HL-60/S4 treated with phorbol 12-myristate 13-acetate at 8.2 ng/mL for 4 days and 3 days (cell line): ENCODE results near the gene ATP10D.

Experiments used
- in situ Hi-C: fragments of 300-500 bp; cut with MboI; formaldehyde crosslinking; loops from 2 replicates; pipeline ENCODE4 v1.15.0; 2022; ENCODE audit warnings: low sequenced_read_pairs

The ATP10D gene

DNA sequence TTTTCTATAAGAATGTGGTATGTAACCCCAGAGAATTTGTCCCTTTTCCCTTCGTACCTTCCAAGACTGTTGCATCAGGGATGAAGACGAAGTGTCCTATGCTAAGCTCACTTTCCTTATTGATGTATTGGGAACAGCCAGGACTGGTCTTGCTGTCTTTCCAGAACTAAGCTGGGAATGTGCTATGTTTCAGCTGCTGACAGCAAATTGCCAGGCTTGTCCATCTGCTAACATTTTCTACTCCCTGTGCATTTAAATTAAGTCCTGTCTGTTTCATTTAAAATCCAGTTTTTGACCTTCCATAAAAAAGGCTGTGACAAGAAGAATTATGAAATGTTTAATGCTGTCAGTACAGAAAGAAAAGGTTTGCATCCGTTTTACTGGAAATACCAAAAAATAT lies 87.9 kb downstream of the ATP10D start:
- in situ Hi-C loops: no loop called here

DNA sequence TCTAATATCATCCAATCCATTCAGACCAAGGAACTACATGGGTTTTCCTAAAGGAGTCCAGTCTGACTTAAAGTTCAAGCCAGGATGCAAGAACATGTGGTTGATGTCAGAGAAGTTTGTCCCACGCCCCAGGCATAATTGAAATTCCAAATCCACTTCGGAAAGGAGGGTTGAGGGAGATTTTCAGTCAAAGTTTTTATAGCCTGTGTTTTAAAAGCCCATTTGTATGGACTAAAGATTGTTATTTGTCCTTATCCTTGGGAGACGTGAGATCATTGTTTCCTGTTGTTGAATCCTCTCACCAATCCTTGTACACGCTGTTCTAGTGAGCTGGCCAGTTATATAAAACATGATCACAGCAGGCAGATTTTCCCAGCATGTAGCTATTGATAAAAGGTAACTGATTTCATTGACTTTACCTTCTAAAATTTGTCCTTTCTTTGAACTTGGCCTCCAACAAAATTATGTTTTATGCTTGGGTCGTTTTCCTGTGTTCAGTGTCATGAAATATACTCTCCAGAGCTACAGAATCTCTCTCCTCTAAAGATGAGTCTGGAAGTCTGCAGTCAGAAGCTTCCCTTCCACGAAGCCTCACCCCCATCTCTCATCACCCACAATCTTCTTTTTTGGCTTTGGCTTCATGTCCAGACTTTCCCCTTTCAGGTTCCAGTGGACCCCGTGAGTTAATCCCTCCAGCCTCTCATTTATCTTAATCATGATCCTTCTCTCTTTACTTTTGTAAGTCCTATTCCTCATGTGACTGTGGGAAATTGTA lies 92.9 kb downstream of the ATP10D start:
- in situ Hi-C loops: no loop called here

DNA sequence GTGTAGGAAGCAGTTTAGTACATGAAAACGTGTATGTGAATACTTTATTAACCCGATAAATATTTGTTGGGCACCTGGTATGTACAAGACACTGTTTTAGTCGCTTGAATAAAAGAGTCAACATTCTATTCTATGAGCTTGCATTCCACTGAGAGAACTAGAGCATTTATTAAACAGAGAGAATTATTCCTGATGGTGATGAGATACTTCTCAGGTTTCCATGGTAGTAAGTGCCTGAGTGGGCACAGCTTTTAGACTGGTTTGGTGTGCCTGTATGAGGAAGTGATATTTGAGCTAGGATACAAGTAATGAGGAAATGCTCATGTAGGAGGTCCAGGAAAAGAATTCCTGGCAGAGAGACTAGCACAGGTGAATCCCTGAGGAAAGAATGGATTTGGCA lies 94.2 kb downstream of the ATP10D start:
- in situ Hi-C loops: no loop called here

DNA sequence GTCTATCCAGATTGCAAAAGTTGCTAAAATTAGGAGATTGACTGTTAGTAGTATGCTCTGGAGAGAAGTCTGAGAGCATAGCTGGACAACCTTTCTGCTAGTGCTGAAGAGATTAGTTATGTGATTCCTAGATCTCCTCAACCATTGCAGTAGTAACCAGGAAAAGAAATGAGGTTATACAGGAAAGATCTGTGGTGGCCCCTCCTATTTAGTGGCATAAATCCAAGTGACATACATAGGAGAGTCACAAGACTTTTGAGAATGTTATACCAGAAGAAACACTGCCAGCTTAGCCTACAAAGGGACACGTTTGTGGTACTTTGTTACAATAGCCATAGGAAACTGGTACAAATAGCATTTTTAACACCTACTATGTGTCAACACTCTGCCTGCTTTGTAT lies 105.2 kb downstream of the ATP10D start:
- in situ Hi-C loops: no loop called here

DNA sequence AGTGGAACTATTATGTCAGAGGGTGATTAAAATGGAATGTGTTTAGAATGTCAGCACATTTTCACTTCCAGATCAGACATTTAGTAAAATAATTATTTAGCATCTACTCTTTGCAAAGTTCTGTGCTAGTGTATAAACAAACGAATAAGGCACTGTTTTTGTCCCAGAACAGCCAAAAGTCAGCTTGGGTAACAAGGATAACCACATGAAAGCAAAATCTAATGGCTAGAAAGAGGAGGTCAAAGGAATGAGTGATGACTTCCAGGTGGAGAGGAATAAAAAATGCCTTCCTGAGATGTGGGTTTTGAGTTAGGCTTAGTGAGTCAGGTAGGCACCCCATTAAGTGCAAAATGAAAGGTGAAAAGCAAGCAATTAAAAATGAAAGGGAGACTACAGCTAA lies 112.6 kb downstream of the ATP10D start:
- in situ Hi-C loops: no loop called here

DNA sequence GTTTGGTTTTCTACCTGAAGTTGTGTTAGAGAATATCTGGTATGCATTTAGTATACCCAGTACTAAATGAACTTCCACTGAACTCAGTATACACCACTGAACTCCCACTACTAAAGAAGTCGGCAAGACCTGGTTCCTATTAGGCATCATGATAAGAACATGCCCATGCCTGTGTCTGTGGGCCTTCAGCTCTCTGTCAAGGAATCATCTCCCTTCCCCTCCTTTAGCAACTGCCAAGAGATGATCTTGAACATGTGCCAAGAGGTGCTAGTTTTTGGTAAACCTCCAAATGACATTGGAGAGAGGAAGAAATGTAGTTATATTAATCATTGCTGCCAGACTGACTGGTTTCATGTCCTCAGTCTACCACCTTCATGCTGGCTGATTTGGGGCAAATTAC lies 113.2 kb downstream of the ATP10D start:
- in situ Hi-C loops: no loop called here

DNA sequence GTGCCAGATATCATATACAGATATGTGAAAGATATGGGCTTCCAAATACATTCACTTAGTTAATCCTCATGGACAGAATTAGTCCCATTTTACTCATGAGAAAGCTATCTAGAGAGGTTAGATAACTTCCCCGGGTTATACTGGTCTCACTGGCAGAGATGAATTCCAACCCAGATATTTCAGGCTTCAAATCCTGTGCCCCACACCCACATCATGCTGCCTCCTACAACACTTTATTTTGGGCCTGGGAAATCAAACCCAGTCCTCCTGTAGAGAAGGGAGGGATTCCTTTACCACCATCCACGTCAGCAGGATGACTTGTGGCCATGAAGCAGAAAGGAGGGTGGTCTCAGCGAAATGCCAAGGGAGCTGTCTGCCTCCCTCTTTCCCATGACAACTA lies 113.8 kb downstream of the ATP10D start:
- in situ Hi-C loops: no loop called here

DNA sequence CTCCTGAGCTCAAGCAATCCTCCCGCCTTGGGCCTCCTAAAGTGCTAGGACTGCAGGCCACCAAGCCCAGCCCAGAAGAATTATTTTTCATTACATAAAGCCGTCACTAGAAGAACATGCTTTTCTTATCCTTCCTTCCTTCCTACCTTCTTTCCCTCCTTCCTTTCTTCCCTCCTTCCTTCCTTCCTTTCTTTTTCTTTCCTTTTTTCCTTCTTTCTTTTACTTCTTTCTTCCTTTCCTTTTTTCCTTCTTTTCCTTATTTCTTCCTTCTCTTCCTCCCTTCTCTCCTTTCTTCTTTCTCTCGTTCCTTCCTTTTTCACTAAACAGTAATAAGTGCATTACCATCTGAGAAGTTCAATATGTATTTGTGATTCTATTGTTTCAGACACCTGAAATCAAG lies 121.4 kb downstream of the ATP10D start:
- in situ Hi-C loops: no loop called here

DNA sequence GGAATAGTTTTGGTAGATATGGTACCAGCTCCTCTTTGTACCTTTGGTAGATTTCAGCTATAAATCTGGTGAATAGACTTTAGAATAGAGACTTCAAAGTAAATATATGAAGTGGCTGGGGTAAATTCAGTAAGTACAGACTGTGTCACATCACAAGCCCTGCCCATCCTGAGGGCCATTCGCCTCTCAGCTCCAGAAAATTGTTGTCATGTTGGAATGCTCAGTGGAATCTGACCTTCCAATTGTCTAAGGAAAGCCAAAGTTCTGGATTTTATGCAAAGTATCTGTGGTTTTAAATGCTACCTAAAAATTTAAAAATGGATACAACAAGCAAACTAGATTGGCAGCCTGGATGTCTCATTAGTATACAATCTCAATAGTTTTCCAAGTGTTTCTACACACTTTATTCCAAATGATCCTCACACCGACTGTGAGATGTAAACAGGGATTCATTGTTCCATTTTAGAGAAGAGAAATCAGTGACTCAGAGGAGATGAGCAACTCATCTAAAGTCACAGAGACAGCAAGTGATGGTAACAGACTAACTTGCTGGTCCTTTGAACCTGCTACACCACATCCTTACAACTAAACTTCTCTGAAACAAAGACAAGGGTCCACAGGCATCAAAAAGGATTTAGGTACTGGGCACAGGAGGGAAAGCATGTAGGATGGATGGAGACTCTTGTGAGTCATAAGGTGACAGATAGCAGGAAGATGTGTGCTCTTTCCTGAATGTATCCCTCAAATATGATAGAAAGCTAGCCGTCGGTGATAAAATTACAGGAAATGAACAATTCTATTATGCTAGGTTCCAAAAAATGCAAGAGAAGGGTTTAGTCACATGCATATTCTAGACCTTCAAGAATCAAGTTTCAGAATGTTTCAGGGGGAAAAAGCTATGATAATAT lies 127.3 kb downstream of the ATP10D start:
- in situ Hi-C loops: no loop called here

DNA sequence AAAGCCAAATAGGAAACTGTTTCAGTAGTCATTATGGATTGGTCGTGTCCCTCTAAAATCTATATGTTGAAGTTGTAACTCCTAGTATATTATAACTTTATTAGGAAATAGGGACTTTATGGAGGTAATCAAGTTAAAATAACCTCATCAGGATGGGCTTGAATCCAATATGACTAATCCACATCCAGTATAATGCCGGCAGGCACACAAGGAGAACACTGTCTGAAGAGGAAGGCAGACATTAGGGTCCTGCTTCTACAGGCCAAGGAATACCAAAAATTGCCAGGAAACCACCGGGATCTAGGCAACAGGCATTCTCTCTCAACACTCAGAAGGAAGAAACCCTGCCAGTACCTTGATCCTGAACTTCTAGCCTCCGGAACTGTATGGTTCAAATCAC lies 130.3 kb downstream of the ATP10D start:
- in situ Hi-C loops: no loop called here

DNA sequence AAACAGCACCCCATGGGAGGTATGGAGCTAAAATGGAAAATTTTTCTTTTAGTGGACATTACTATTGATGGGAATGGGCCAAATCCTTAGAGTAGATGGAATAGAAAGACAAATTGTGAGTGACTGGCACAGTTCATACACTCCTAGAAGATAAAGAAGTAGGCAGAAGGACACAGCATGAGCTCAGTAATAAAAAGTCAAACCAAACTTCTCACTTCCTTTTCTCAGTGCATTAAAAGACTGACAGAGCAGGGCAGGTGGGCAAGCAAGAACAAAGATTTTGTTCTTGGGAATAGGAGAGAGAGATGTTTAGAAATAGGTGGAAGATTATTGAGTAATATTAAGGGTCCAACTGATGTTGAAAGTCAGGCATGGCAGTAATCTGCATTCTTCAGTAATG lies 132.5 kb downstream of the ATP10D start:
- in situ Hi-C loops: no loop called here

DNA sequence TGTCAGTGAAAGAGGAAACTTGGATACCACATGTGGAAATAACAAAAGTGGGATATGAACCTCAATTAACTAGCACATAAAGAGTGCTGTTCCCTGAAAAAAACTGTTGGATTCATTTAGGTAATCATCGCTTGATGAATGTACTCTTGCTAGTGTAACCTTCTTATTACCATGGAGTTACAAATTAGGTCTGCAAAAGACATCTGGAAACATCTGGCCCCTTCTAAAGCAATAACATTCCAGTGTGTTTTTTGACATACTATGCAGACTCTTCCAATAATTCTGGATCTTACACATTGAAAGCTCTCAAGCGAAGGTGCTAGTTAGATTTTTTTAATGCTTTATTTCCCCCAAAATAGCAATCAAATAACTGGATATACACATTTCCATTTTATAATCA lies 134.6 kb downstream of the ATP10D start:
- in situ Hi-C loops: no loop called here

DNA sequence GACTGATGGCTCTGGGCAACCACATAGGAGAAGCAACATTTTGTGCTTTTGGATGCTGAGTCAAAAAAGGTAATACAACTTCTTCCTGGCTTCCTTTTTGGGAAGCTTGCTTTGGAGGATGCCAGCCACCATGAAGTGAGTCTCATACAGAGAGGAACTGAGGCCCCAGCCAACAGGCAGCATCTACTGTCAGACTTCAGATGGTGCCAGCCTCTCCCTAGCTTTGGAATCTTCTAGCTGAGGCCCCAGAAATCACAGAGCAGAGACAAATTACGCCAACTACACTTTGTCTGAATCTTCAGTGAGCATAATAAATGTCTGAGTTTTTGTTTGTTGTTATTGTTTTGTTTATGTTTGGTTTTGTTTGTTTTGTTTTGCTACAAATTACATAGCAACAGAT lies 136.1 kb downstream of the ATP10D start:
- in situ Hi-C loops: no loop called here

DNA sequence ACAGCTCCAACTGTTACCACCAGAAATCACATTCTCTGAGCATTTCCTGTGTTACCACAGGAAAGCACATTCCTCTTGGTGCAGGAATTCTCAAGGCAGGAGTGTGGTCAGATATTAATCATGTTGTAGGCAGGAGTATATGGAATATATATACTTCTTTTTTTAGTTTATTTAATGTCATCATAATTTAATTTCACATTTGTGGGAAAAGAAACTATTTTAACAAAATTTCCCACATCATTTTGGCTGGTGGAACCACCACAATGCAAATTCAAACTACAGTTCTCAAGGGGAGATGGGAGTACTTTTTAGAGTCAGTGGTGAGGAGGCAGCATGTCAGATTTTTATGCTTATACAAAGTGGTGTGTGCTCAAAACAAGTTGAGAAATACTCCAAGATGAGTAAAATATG lies 139.0 kb downstream of the ATP10D start:
- in situ Hi-C loops: no loop called here

DNA sequence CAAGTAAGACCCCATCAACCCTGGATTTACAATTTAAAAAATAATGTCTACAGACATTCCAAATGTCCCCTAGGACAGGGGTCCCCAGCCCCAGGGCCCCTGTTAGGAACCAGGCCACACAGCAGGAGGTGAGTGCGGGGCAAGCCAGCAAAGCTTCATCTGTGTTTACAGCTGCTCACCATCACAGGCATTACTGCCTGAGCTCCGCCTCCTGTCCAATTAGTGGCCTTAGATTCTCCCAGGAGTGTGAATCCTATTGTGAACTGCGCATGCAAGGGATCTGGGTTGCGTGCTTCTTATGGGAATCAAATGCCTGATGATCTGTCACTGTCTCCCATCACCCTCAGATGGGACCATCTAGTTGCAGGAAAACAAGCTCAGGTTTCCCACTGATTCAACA lies 146.1 kb downstream of the ATP10D start:
- in situ Hi-C loops: no loop called here

DNA sequence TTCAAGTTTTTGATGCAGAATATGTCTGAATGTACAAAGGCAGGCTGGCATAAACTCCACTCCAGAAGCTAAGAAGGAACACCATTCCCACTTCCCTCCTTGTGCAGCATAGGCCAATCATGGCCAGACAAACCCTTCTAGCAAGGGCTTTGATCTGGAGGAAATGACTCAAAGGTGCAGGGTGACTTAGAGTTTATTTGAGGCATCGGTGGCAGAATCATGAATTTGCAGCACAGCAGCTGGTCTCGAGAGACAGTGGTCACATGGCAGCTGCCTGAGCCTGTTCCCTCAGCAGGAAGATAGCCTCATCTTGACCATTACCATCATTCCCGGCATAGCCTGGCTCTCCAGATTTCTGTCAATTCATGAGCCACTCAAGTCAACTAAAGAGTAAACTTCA lies 154.5 kb downstream of the ATP10D start:
- in situ Hi-C loops: no loop called here

DNA sequence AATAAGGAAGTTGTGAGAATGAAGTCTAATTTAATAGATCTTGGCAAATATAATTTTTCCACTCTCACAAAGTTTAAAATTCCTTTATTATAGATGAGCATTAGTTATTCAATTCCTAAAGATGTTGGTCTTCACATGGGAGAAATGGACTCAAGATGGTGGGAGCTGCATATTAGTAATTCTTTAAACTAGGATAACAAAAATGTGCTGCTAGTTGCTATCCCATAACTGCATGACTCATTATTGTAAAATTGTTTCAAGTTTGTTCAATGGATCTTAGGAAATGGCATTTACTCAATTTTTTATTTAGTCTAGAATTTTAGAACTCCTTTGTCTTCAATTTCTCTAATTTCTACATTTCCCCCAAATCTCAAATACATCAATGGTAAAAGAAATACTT lies 155.8 kb downstream of the ATP10D start:
- in situ Hi-C loops: no loop called here

DNA sequence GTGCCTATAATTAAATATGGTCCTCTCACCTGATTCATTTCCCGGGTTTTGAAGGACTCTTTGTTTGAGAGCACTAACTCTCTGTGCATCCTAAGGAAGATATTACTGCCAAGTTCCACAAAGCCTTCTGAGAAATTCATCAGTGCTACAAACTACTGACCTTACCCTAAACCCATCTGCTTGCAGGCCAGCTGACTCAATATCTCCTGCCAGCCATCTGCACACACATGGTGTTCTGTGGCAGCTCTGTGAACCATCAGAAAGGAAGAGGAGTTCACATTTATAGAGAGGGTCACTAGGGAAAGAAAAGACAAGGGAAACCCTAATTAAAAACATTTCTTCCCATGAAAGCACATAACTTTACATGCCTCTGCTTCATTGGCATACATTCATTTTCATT lies 156.7 kb downstream of the ATP10D start:
- in situ Hi-C loops: no loop called here

DNA sequence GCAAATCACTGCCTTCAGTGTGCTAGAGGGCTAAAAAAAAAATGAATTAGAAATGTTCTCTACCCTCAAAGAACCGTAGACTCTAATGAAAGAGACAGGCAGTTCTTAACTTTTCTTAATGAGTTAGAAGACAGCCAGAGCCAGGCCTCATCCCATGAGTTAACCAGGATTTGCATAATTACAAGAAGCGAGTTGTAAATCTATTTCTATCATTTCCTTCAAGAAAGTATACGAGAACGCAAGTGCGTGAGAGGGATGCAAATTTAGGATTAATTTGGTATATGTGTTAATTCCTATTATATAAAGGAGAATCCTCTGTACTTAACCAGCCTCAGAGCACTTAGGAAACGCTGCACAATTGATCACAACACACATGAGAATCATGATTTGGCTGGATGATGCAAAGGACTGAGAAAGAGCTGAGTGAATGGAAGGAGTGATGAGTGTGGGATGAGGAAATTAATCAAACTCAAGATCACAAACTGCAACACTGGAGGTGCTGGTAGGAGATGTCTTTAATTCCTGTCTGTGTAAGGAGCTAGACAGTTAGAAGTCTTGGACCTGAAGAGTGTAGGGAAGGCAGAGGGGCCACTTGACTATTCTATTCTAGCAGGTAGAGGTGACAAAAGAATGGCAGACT lies 157.2 kb downstream of the ATP10D start:
- in situ Hi-C loops: no loop called here
